NOMO-1 treated with DMSO at 0.1 percent for 48 hours (cell line): Measurements from ENCODE around the gene PEX19.

ENCODE experiments used
- DNase-seq: peaks from one replicate; lab custom pipeline; 2025; ENCODE audit not compliant: unreplicated experiment; lab: John Stamatoyannopoulos, UW

PEX19 gene

GRCh38 chr1:160239582-160240299, 45.2 kb downstream of the PEX19 start:
- DNase-seq: no peak

- DNase-seq: no peak
Observed at GRCh38 chr1:160238408-160238807, 46.5 kb downstream of the PEX19 start.

GRCh38 chr1:160237558-160237957, 47.4 kb downstream of the PEX19 start:
- no peak for DNase-seq

DNA sequence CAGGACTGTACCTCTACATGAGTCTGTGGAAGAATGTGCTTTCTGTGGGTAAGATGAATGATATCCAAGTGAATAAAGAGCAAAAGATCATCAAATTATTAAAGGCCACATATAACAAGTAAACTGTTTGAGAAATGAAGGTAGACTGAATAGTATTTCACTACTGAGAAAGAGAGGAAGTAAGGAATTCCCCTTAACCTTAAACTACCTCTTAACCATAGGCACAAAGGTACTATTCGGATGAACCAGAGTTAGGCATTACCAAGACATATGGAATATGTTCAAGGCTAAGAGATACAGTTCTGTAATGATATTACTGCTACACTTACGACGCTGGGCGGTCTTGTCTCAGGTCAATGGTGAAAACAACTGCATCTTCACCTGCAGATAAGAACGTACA, 48.1 kb downstream of the PEX19 start:
- DNase-seq: no peak

- no peak for DNase-seq
Observed at GRCh38 chr1:160232911-160233310, 52.0 kb downstream of the PEX19 start.

DNA sequence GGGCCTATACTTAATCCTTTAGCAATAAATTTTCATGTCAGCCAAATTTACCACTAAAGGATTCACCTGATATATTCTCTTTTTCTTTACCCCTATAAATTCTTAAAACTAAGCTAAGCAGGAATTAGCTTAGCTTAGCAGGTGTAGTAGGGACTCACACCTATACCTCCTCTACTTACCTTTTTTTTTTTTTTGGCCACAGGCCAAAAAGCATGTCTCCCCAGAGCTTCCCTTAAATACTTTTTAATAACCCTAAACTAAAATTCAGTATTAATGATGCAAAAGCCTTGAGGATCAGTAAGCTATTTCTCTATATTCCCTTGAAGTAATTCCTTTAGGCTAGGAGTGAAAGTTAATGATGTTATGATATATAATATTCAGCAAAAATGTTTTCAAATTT, 56.5 kb downstream of the PEX19 start:
- no peak for DNase-seq

DNA sequence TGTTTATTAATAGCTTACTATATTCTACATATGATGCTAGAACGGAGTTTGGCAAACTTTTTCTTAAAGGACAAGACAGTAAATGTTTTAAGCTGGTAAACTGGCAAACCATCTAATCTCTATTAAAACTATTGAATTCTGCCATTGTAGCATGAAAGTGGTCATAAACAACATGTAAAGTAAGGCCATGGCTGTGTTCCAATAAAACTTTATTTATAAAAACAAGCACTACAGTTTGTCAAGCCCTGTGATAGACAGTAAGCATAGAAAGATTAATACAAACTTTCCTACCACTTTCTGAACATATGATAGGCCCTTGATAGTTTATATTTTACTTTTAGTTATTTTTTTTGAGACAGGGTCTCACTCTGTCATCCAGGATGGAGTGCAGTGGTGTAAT, 57.4 kb downstream of the PEX19 start:
- DNase-seq: no peak

- no peak for DNase-seq
Observed at GRCh38 chr1:160227034-160227433, 57.9 kb downstream of the PEX19 start.
